GM12872 (cell line): ENCODE measurements around the gene CACNG5.

Experiments
- TF ChIP-seq, protein P1 (sequence below): IDR thresholded peaks from 3 replicates; pipeline ENCODE4 v1.5.1; 2011; ENCODE audit warnings: low read depth, mild to moderate bottlenecking, low read length, moderate library complexity; ENCODE audit not compliant: insufficient read depth

Gene CACNG5

DNA sequence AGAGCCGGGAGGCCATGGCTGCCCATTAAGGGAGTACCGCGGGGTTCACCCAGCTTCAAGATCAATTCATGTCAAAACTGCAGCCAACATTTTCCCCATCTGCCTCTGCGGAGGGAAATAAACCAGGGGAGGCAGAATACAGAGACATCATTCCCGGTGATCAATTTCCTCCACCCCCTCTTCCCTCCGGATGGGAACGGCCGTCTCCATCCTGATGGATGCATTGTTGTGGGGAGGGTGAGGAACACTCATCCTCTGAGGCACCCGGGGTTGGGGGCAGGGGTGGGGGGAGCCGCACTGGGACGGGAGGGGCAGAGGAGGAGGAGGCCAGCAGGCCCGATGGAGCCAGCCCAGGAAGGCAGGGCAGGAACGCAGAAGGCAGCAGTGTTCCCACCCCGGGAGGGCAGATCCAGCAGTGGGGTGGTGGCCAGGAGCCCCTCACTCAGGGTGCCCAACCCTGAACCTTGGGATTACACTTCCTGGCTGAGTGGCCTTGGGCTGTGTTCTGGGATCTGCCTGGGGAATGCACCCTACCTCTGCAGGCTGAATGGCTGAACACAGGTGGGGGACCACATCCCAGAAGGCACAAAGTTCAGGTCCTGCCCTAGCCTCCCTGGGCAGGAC is 14.2 kb downstream of the CACNG5 start:
- TF ChIP-seq, protein P1, sequence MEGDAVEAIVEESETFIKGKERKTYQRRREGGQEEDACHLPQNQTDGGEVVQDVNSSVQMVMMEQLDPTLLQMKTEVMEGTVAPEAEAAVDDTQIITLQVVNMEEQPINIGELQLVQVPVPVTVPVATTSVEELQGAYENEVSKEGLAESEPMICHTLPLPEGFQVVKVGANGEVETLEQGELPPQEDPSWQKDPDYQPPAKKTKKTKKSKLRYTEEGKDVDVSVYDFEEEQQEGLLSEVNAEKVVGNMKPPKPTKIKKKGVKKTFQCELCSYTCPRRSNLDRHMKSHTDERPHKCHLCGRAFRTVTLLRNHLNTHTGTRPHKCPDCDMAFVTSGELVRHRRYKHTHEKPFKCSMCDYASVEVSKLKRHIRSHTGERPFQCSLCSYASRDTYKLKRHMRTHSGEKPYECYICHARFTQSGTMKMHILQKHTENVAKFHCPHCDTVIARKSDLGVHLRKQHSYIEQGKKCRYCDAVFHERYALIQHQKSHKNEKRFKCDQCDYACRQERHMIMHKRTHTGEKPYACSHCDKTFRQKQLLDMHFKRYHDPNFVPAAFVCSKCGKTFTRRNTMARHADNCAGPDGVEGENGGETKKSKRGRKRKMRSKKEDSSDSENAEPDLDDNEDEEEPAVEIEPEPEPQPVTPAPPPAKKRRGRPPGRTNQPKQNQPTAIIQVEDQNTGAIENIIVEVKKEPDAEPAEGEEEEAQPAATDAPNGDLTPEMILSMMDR, result no peak

DNA sequence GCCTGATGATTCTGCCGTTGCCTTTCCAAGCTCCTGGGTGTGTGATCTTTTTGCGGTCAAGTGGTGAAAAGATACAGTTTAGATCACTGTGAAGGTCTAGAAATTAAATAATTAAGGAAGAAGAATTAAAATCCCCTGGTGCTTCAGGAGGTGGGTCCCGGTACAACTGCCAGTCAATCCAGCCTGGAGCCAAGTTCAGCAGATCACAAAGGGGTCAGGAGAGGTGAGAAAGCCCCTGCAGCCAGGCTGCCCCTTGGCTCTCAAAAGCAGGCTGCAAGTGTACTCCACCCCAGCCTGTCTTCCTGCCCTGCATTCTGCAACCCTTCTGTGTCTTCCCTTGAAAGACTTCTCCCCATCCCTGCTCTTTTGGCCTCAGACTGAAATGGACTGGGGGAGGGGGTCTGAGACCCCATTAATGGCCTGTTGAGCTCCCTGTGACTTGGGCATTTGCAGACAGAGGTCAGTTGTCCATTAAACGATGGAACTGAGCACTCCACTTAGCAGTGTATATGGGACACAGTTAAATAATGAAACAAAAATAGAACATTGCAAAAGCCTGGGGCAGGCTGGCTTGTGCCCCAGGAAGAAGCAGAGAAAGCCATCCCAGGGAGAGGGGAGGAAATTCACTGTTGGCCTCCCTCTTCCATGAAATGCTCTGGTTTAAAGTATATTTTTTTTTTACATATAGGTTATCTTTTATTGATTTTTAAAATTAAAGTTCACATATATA is 15.1 kb downstream of the CACNG5 start:
- TF ChIP-seq, protein P1, result no peak

DNA sequence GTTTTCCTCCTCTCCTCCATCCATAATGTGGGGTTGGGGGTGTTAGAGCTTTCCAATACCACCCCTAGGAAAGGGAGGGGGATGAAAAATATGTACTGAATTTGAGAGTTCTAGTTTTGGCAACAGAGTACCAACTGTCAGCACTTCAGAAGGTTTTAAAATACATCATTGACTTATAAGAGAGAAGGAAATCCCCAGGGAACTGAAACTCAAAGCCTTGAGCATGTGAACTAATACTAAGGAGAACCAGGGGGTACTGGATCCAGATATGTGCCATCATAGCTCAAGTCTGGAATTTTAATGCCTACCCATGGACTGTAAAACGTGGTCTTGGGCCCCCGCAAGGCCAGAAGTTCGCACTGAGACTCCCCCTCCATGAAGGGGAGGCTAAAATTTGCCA is 15.8 kb downstream of the CACNG5 start:
- TF ChIP-seq, protein P1, result no peak

DNA sequence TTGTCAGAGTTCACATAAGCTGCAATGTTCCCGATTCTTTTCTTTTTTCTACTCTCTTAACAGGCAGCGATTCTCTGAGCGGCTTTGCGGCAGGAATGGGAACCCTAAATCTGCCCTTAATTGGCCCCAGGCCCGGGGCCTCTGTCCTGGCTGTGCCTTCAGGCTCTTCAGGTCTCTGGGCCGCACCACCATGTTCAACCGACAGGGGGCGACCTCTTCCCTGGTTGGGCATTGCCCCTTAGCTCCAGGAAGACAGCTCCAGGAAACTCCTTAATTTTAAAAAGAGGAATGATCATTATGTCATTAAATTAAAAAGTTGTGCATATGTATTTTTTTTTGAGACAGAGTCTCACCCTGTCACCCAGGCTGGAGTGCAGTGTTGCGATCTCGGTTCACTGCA is 20.3 kb downstream of the CACNG5 start:
- TF ChIP-seq, protein P1, result peak; percentile 51; the same call in 2 of the 3 replicates

DNA sequence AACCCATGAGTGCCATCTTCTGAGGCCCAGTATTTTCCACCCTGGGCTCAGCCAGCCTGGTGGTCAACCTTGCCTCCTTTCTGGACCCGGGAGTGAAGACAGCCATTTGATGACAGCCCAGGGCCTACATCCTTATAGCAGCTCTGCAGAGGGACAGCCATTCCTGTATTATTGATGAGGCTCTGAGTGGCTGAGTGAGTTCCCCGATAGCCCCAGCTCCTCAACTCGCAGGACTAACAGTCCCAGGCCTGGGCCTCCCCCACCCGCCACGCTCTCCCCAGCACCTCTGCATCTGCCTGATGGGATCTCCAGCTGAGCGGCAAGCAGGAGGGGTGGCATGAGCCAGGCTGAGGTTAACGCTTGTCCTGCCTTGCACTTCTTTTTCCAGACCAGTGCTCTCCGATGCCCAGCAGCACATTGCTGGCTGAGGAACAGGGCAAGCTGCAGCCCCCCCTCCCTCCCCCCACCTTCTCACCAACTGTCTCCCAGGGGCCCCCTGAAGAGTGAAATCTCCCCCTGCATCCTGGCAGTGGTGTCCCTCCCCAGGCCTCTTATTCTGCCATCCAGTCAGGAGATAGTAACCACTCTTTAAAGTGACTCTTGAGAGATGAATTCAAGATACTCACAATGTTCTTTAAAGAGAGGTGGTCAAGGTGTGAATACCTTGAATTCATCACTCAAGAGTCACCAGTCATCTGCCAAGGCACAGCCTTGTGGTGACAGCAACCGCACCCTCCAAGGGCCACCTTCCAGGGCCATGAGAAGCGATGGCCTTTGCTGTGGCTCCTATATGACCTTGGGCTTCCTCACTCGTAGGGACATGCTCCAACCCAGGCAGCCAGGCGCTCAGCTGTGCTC is 23.5 kb downstream of the CACNG5 start:
- TF ChIP-seq, protein P1, result no peak

DNA sequence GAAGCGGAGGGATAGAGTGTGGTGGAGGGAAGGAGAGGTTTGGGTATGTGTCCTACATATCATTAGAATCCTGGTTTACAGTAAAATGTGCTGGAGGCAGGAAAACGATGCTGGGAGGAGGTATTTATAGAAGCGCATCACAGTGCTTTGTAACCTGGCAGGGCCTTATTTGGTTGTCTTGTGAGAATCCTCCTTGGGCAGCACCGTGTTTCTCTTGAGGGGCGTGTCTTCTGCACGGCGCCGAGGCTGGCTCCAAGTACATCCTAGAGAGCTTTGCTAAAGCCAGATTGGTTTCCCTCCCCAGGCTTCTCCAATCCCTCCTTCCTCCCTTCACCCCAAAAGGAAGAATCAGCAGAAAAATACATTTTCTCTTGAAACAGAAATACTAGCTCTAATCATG is 24.4 kb downstream of the CACNG5 start:
- TF ChIP-seq, protein P1, result no peak

DNA sequence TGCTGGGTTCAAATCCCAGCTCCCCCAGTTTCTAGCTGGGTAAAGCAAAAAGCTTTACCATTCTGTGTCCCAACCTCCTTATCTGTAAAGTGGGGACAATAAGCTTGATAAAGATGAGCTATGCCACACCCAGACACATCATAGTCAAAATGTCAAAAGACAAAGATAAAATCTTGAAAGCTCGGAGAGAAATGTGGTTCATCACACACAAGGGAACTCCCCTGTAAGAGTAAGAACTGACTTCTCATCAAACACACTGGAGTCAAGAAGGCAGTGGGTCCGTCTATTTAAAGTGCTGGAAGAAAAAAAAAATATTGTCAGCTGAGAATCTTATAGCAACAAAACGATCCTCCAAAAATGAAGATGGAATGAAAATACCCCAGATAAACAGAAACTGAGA is 25.3 kb downstream of the CACNG5 start:
- TF ChIP-seq, protein P1, result no peak
